Ishikawa (cell line): ENCODE measurements around the gene TMEM176B.

Experiments
- CREB1 ChIP-seq: IDR thresholded peaks from 2 replicates; pipeline ENCODE4 v1.6.1; 2012; ENCODE audit warnings: low read depth
- EGR1 ChIP-seq: IDR thresholded peaks from 2 replicates; pipeline ENCODE4 v1.6.1; 2012
- EP300 ChIP-seq: IDR thresholded peaks from 2 replicates; pipeline ENCODE4 v1.6.1; 2012; ENCODE audit warnings: borderline replicate concordance
- FOXM1 ChIP-seq: IDR thresholded peaks from 2 replicates; pipeline ENCODE4 v1.6.1; 2012; ENCODE audit warnings: low read depth, borderline replicate concordance
- RAD21 ChIP-seq: IDR thresholded peaks from 2 replicates; pipeline ENCODE4 v1.6.1; 2012; ENCODE audit warnings: low read depth
- TAF1 ChIP-seq: IDR thresholded peaks from 2 replicates; pipeline ENCODE4 v1.6.1; 2012; ENCODE audit warnings: low read depth, mild to moderate bottlenecking
- TCF12 ChIP-seq: IDR thresholded peaks from 2 replicates; pipeline ENCODE4 v1.6.1; 2012; ENCODE audit warnings: low read depth
- YY1 ChIP-seq: IDR thresholded peaks from 2 replicates; pipeline ENCODE4 v1.6.1; 2012; ENCODE audit warnings: low read depth
- TF ChIP-seq, protein P1 (sequence below): IDR thresholded peaks from 2 replicates; pipeline ENCODE4 v1.6.1; 2012; ENCODE audit warnings: low read depth, mild to moderate bottlenecking
- TF ChIP-seq, protein P2 (sequence below): IDR thresholded peaks from 2 replicates; pipeline ENCODE4 v1.6.1; 2012

GRCh38 chr7:150784120-150784736 lies 15.9 kb downstream of the TMEM176B start:
- TF ChIP-seq TCF12 (no peak), CREB1 (no peak), RAD21 (no peak), FOXM1 (no peak), TAF1 (no peak), EGR1 (no peak), EP300 (no peak), YY1 (no peak)
- TF ChIP-seq, protein P1, sequence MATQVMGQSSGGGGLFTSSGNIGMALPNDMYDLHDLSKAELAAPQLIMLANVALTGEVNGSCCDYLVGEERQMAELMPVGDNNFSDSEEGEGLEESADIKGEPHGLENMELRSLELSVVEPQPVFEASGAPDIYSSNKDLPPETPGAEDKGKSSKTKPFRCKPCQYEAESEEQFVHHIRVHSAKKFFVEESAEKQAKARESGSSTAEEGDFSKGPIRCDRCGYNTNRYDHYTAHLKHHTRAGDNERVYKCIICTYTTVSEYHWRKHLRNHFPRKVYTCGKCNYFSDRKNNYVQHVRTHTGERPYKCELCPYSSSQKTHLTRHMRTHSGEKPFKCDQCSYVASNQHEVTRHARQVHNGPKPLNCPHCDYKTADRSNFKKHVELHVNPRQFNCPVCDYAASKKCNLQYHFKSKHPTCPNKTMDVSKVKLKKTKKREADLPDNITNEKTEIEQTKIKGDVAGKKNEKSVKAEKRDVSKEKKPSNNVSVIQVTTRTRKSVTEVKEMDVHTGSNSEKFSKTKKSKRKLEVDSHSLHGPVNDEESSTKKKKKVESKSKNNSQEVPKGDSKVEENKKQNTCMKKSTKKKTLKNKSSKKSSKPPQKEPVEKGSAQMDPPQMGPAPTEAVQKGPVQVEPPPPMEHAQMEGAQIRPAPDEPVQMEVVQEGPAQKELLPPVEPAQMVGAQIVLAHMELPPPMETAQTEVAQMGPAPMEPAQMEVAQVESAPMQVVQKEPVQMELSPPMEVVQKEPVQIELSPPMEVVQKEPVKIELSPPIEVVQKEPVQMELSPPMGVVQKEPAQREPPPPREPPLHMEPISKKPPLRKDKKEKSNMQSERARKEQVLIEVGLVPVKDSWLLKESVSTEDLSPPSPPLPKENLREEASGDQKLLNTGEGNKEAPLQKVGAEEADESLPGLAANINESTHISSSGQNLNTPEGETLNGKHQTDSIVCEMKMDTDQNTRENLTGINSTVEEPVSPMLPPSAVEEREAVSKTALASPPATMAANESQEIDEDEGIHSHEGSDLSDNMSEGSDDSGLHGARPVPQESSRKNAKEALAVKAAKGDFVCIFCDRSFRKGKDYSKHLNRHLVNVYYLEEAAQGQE, result no peak
- TF ChIP-seq, protein P2, sequence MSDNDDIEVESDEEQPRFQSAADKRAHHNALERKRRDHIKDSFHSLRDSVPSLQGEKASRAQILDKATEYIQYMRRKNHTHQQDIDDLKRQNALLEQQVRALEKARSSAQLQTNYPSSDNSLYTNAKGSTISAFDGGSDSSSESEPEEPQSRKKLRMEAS, result no peak
